Endothelial cell of umbilical vein (primary cell): ENCODE data around the gene DCLK1. TPM values are rescaled to one million over a fixed set of nuclear protein-coding genes. Genes with fewer than 3 reads are reported as not detected.

Experiments used
- BruUV-seq: library from RNA; stranded (reverse); fragments of 400-500 nt; replicated peaks from 2 replicates; lab custom pipeline; 2021; lab: Mats Ljungman, UMichigan
- CTCF ChIA-PET: fragments of 300-600, 350-600 bp; sonication (Branson Sonifier 250); formaldehyde crosslinking; loops from one replicate; lab custom pipeline; 2021; ENCODE audit warnings: antibody characterized with exemption, inconsistent platforms; lab: Charles Lee
- POLR2A ChIA-PET: fragments of 300-600, 350-600 bp; sonication (Branson Sonifier 250); formaldehyde crosslinking; loops from one replicate; lab custom pipeline; 2021; ENCODE audit warnings: antibody characterized with exemption, inconsistent platforms; lab: Charles Lee
- DNase-seq: peaks from one replicate; pipeline ENCODE4 v3.0.0-alpha.2; 2011; ENCODE audit warnings: low read depth, low spot score
- FAIRE-seq: peaks from 2 replicates; lab custom pipeline; 2011; peaks lifted over from hg19 to GRCh38; lab: Jason Lieb, UNC
- H2AFZ ChIP-seq: 2 replicates; pipeline ENCODE4 v1.6.0; 2012; ENCODE audit warnings: low read depth, low read length, control low read depth, inconsistent platforms
- H3K27ac ChIP-seq: 2 replicates; pipeline ENCODE4 v1.5.1; 2011; ENCODE audit warnings: low read depth, mild to moderate bottlenecking, control low read depth, low read length, moderate library complexity; ENCODE audit not compliant: insufficient read depth
- H3K27me3 ChIP-seq, 2 experiments: 2 replicates each; pipeline versions ENCODE4 v1.6.0 to v1.6.1; 2011; ENCODE audit warnings: low read length in 2 of 2, mixed read lengths in 1 of 2; ENCODE audit not compliant: control insufficient read depth in 2 of 2, insufficient read depth in 2 of 2
- H3K36me3 ChIP-seq, 2 experiments: 2 replicates in 1 of 2; 3 replicates in 1 of 2; pipeline ENCODE4 v1.5.1; 2011; ENCODE audit warnings: low read length in 2 of 2, mild to moderate bottlenecking in 1 of 2, moderate library complexity in 1 of 2; ENCODE audit not compliant: control insufficient read depth in 2 of 2, insufficient read depth in 2 of 2; ENCODE audit errors: extremely low read depth in 1 of 2
- H3K4me1 ChIP-seq: 3 replicates; pipeline ENCODE4 v1.5.1; 2011; ENCODE audit warnings: mild to moderate bottlenecking, low read length; ENCODE audit not compliant: control insufficient read depth, insufficient read depth; ENCODE audit errors: extremely low read depth
- H3K4me2 ChIP-seq: 2 replicates; pipeline ENCODE4 v1.6.1; 2011; ENCODE audit warnings: low read length, control low read depth, mixed read lengths; ENCODE audit not compliant: insufficient read depth
- H3K4me3 ChIP-seq, 3 experiments: fragments of 200-600 bp in 1 of 3; sonication (generic), shearing (Covaris generic) in 1 of 3; replicated peaks in 1 of 3; 2 replicates each; pipeline ENCODE4 v1.5.1; 2011 to 2016; ENCODE audit warnings: control low read depth in 3 of 3, low read length in 3 of 3, mild to moderate bottlenecking in 2 of 3, inconsistent platforms in 1 of 3, low read depth in 1 of 3, moderate library complexity in 1 of 3; ENCODE audit not compliant: insufficient read depth in 1 of 3
- H3K79me2 ChIP-seq: 2 replicates; pipeline ENCODE4 v1.6.0; 2012; ENCODE audit warnings: low read length, inconsistent platforms; ENCODE audit not compliant: control insufficient read depth, insufficient read depth
- H3K9ac ChIP-seq: replicated peaks from 2 replicates; pipeline ENCODE3; 2011; ENCODE audit warnings: low read length, control low read depth; ENCODE audit not compliant: insufficient read depth; ENCODE audit errors: extremely low read depth
- H3K9me1 ChIP-seq: replicated peaks from 3 replicates; pipeline ENCODE4 v1.6.0; 2011; ENCODE audit warnings: mild to moderate bottlenecking, low read length; ENCODE audit not compliant: control insufficient read depth, insufficient read depth; ENCODE audit errors: extremely low read depth
- H3K9me3 ChIP-seq: replicated peaks from 2 replicates; pipeline ENCODE4 v1.5.1; 2012; ENCODE audit warnings: low read length, inconsistent platforms; ENCODE audit not compliant: control insufficient read depth, insufficient read depth
- H4K20me1 ChIP-seq: replicated peaks from 2 replicates; pipeline ENCODE3; 2011; ENCODE audit warnings: mild to moderate bottlenecking, low read length; ENCODE audit not compliant: control insufficient read depth, insufficient read depth; ENCODE audit errors: extremely low read depth
- CTCF ChIP-seq, 2 donors: IDR thresholded peaks; 1 replicate in 1 of 2; 2 replicates in 1 of 2; pipeline ENCODE4 v1.5.1; 2011; ENCODE audit warnings: low read length in 2 of 2, mild to moderate bottlenecking in 2 of 2, moderate library complexity in 2 of 2, control low read depth in 1 of 2, inconsistent platforms in 1 of 2, low read depth in 1 of 2; ENCODE audit not compliant: insufficient read depth in 1 of 2; ENCODE audit errors: extremely low read depth in 1 of 2
- EZH2 ChIP-seq: IDR thresholded peaks from 2 replicates; pipeline ENCODE4 v1.6.1; 2012; ENCODE audit warnings: borderline replicate concordance, low read depth, mild to moderate bottlenecking, moderate library complexity, low read length, inconsistent platforms; ENCODE audit not compliant: severe bottlenecking
- FOS ChIP-seq: IDR thresholded peaks from 2 replicates; pipeline ENCODE4 v1.6.1; 2011; ENCODE audit warnings: mild to moderate bottlenecking, low read length, moderate library complexity, borderline replicate concordance; ENCODE audit not compliant: insufficient read depth
- GATA2 ChIP-seq: IDR thresholded peaks from 2 replicates; pipeline ENCODE4 v1.7.0; 2011; ENCODE audit warnings: low read depth, mild to moderate bottlenecking, moderate library complexity, mixed read lengths, low read length; ENCODE audit not compliant: insufficient read length, insufficient read depth
- JUN ChIP-seq: IDR thresholded peaks from 2 replicates; pipeline ENCODE4 v1.6.1; 2011; ENCODE audit warnings: borderline replicate concordance, low read depth; ENCODE audit not compliant: insufficient read length, insufficient read depth
- MAX ChIP-seq: IDR thresholded peaks from 2 replicates; pipeline ENCODE4 v1.6.1; 2011; ENCODE audit not compliant: insufficient read depth, insufficient read length
- MYC ChIP-seq: IDR thresholded peaks from one replicate; pipeline ENCODE4 v1.6.1; 2011; ENCODE audit warnings: mild to moderate bottlenecking, low read depth, low read length
- POLR2A ChIP-seq: IDR thresholded peaks from 2 replicates; pipeline ENCODE4 v1.6.1; 2012; ENCODE audit warnings: low read depth, mild to moderate bottlenecking, control low read depth, low read length
- POLR2AphosphoS5 ChIP-seq: IDR thresholded peaks from 2 replicates; pipeline ENCODE4 v1.6.1; 2012; ENCODE audit warnings: low read depth, mild to moderate bottlenecking, control low read depth, low read length, moderate library complexity; ENCODE audit not compliant: insufficient read depth
- dilution Hi-C: fragments of 300-500 bp; cut with MboI; formaldehyde crosslinking; loops from one replicate; pipeline ENCODE4 v1.15.0; 2019; ENCODE audit warnings: low sequenced_read_pairs; ENCODE audit not compliant: extremely low pct_ligation_motif_present
- intact Hi-C: fragments of 100-400 bp; cut with micrococcal nuclease; formaldehyde crosslinking; loops from one replicate; pipeline ENCODE4 v1.10.0; 2022
- polyA plus RNA-seq, 4 experiments: library from polyadenylated mRNA; depleted of rRNA in 3 of 4; stranded (reverse) in 3 of 4; unstranded in 1 of 4; fragments of >200 nt; gene quantifications; 2 replicates each; pipeline versions ENCODE4 v1.2.1 to v1.2.3, GENCODE V29; 2011 to 2012; ENCODE audit warnings: missing spikeins in 1 of 4
- total RNA-seq: library from RNA; stranded (reverse); gene quantifications from 2 replicates; pipeline ENCODE4 v1.2.3, GENCODE V29; 2021

Gene DCLK1
- total and polyA plus RNA-seq, 2 donors (not counting 3 experiments of a cell fraction or from before 2014, with no cell fraction given), result 0.28 to 3.9 TPM

- Histone ChIP-seq H2AFZ (no peak overlapping the region), H3K27ac (no peak overlapping the region), H3K4me3 (no peak overlapping the region), H3K79me2 (no peaks in the 10 kb centered on the region), H3K4me1 (peaks cover 9% of the 10 kb centered on the region), H3K9ac (no peak overlapping the region), H3K9me1 (no peaks in the 10 kb centered on the region), H4K20me1 (no peaks in the 10 kb centered on the region), H3K9me3 (no peaks in the 10 kb centered on the region), H3K4me2 (peak overlapping the region; percentile 64), H3K36me3 (no peaks in the 10 kb centered on the region), H3K27me3 (no peaks in the 10 kb centered on the region)
- TF ChIP-seq POLR2AphosphoS5 (no peak), MYC (no peak), JUN (no peak), MAX (no peak), FOS (no peak), CTCF (IDR thresholded peaks at IDR 0.05; ENCODE audit: extremely low read depth in 1 of 2, insufficient read depth in 1 of 2, low read depth in 1 of 2, low read length in 2 of 2) (no peak), GATA2 (no peak), EZH2 (no peak), POLR2A (no peak)
- ChIA-PET CTCF (interaction anchor here (1.3 to 2.1 kb wide), 3 partner anchors 11 to 14 kb away, joined by 3 to 10 read pairs (median 4); no protein-coding TSS in a partner anchor), POLR2A (no interaction called here)
- no peak for DNase-seq
- no TSS peak for BruUV-seq
- FAIRE-seq, result no peak
- dilution Hi-C loops, result no loop called here
- intact Hi-C loops, result no loop called here
These were observed 165.8 kb downstream of the DCLK1 start for GRCh38 chr13:35965226-35965927.
